HCT116 (cell line): ENCODE data around the gene MALL. TPM values are rescaled to one million over a fixed set of nuclear protein-coding genes. Genes with fewer than 3 reads are reported as not detected.
"Not testable (repeated sequence)": the region's sequence is repeated elsewhere in the genome, so short reads cannot be mapped to it uniquely, and the experiment has no call there.

Experiments used
- ATAC-seq: fragments of 200-7000 bp; cut with Tn5 transposase; 2 replicates; pipeline ENCODE4 v1.9.1; 2020; ENCODE audit warnings: mild to moderate bottlenecking, moderate library complexity
- BruUV-seq: library from RNA; stranded (reverse); fragments of 400-500 nt; replicated peaks from 2 replicates; lab custom pipeline; 2021; lab: Mats Ljungman, UMichigan
- CTCF ChIA-PET: fragments of 300-600 bp; sonication (Branson Sonifier 250); formaldehyde crosslinking; loops from one replicate; lab custom pipeline; 2021; ENCODE audit warnings: antibody characterized with exemption; lab: Charles Lee
- POLR2A ChIA-PET: fragments of 300-600, 350-600 bp; sonication (Branson Sonifier 250); formaldehyde crosslinking; loops from one replicate; lab custom pipeline; 2021; ENCODE audit warnings: antibody characterized with exemption; lab: Charles Lee
- RAD21 ChIA-PET, 2 experiments: fragments of 300-600 bp; sonication (Branson Sonifier 250); formaldehyde crosslinking; loops; one replicate each; lab custom pipeline; 2023; ENCODE audit warnings: low total read pairs in 2 of 2; ENCODE audit not compliant: uncharacterized antibody in 2 of 2, unreplicated experiment in 2 of 2, low non-redundant PET in 1 of 2; lab: Charles Lee
- DNase-seq: peaks from one replicate; pipeline ENCODE4 v3.0.0-alpha.2; 2010; ENCODE audit warnings: low read depth, low spot score
- H2AFZ ChIP-seq: fragments of 200-600 bp; shearing (Covaris generic), sonication (generic); 2 replicates; pipeline ENCODE4 v1.6.1; 2017; ENCODE audit warnings: low read depth, mixed run types, mixed read lengths, antibody characterized with exemption, low read length; ENCODE audit not compliant: poor library complexity, severe bottlenecking
- H3K27ac ChIP-seq: 2 replicates; pipeline ENCODE4 v1.5.1; 2012; ENCODE audit warnings: low read depth, low read length
- H3K27me3 ChIP-seq: fragments of 200-600 bp; sonication (generic); 2 replicates; pipeline ENCODE4 v1.6.1; 2016; ENCODE audit warnings: mixed run types, low read length, mixed read lengths; ENCODE audit not compliant: insufficient read depth
- H3K36me3 ChIP-seq, 2 experiments: fragments of 200-500 bp in 1 of 2; fragments of 200-600 bp in 1 of 2; sonication (Bioruptor generic) in 1 of 2; sonication (generic) in 1 of 2; 2 replicates each; pipeline versions ENCODE4 v1.5.1 to v1.6.1; 2014 to 2016; ENCODE audit warnings: low read length in 2 of 2, inconsistent platforms in 1 of 2, mixed read lengths in 1 of 2, mixed run types in 1 of 2; ENCODE audit not compliant: insufficient read depth in 2 of 2, control insufficient read depth in 1 of 2
- H3K4me1 ChIP-seq, 2 experiments: fragments of 200-600 bp in 1 of 2; sonication (generic) in 1 of 2; 2 replicates each; pipeline versions ENCODE4 v1.5.1 to v1.6.1; 2012 to 2017; ENCODE audit warnings: low read length in 2 of 2, inconsistent platforms in 1 of 2, mild to moderate bottlenecking in 1 of 2, mixed read lengths in 1 of 2, mixed run types in 1 of 2, moderate library complexity in 1 of 2; ENCODE audit not compliant: insufficient read depth in 2 of 2, control insufficient read depth in 1 of 2
- H3K4me2 ChIP-seq: fragments of 200-600 bp; sonication (generic); 2 replicates; pipeline ENCODE4 v1.6.1; 2017; ENCODE audit warnings: mixed run types, low read length, mixed read lengths
- H3K4me3 ChIP-seq, 2 experiments: fragments of 200-600 bp in 1 of 2; sonication (generic) in 1 of 2; replicated peaks in 1 of 2; 2 replicates each; pipeline ENCODE4 v1.5.1; 2011 to 2016; ENCODE audit warnings: low read length in 2 of 2, control low read depth in 1 of 2, low read depth in 1 of 2, mild to moderate bottlenecking in 1 of 2, mixed read lengths in 1 of 2, mixed run types in 1 of 2
- H3K79me2 ChIP-seq: fragments of 200-600 bp; sonication (generic); 2 replicates; pipeline ENCODE4 v1.6.1; 2017; ENCODE audit warnings: mild to moderate bottlenecking, mixed run types, low read length, moderate library complexity, mixed read lengths; ENCODE audit not compliant: insufficient read depth
- H3K9ac ChIP-seq: fragments of 200-600 bp; sonication (generic); 2 replicates; pipeline ENCODE4 v1.6.1; 2016; ENCODE audit warnings: low read length, mixed read lengths
- H3K9me2 ChIP-seq: fragments of 200-600 bp; sonication (generic), shearing (Covaris generic); 2 replicates; pipeline ENCODE4 v1.6.1; 2017; ENCODE audit warnings: mixed run types, mild to moderate bottlenecking, moderate library complexity; ENCODE audit not compliant: insufficient read depth
- H3K9me3 ChIP-seq, 2 experiments: fragments of 200-500 bp in 1 of 2; fragments of 200-600 bp in 1 of 2; sonication (Bioruptor generic) in 1 of 2; sonication (generic) in 1 of 2; 2 replicates each; pipeline ENCODE4 v1.6.1; 2014 to 2017; ENCODE audit warnings: low read length in 2 of 2, mixed read lengths in 2 of 2, inconsistent platforms in 1 of 2, low read depth in 1 of 2, mild to moderate bottlenecking in 1 of 2, mixed run types in 1 of 2, moderate library complexity in 1 of 2; ENCODE audit not compliant: control insufficient read depth in 1 of 2, insufficient read depth in 1 of 2
- H4K20me1 ChIP-seq: fragments of 200-600 bp; sonication (generic), shearing (Covaris generic); 2 replicates; pipeline ENCODE4 v1.6.1; 2017; ENCODE audit warnings: mixed run types, mild to moderate bottlenecking, moderate library complexity; ENCODE audit not compliant: insufficient read depth
- intact Hi-C: fragments of 100-400 bp; cut with micrococcal nuclease; formaldehyde crosslinking; loops from 2 replicates; pipeline ENCODE4 v1.10.0; 2022
- total RNA-seq: library from RNA; stranded (reverse); gene quantifications from one replicate; pipeline ENCODE4 v1.2.1, GENCODE V29; 2021; ENCODE audit not compliant: unreplicated experiment

Gene MALL
- total RNA-seq, 1 experiment from 2014 or later, result 223 TPM

DNA sequence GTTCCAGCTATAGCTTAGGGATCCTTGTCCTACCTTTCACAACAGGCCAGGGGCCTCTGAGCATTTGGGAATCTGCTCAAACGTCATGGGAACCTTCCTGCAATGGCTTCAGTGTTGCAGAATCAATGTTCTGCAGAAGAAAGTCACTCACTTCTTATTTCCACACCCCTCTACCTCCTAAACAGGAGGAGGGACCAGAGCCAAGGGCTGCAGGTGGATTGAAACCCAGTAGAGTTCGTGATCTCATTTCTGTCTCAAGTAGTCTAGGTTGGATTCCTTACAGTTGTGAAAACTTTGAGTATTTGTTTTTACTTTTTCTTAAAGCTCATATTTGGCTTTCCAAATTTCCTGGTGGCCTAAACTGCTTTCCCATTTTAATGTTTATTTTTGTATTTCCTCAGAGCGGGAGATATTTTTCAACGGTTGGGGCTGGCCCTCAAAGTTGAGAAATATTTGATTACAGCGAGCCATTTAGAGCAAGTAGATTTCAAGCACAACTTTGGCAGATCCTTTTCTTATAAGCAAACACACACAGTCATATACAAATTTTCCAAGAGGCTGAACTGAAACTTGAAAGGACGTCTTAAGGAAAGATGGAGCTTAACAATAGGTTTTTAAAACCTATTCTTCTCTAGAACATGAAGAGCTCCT, 20.6 kb downstream of the MALL start:
- peaks cover 50% of the 10 kb centered on the region for H3K79me2 ChIP-seq
- H3K27ac ChIP-seq, ATAC-seq, intact Hi-C loops, H3K9ac ChIP-seq, RAD21 ChIA-PET, H3K9me2 ChIP-seq, CTCF ChIA-PET, H3K4me3 ChIP-seq, DNase-seq, H2AFZ ChIP-seq, H3K27me3 ChIP-seq, H3K9me3 ChIP-seq, H4K20me1 ChIP-seq, H3K4me2 ChIP-seq, BruUV-seq: not testable (repeated sequence)
- POLR2A ChIA-PET, result interaction anchor here (1.0 kb wide), 1 partner anchor 11 kb away, joined by 3 read pairs; no protein-coding TSS in a partner anchor
- H3K36me3 ChIP-seq, result peaks cover 0 to 23% of the 10 kb centered on the region in 2 experiments; a peak in 1 of 4 replicates
- peaks cover 25 to 49% of the 10 kb centered on the region in 2 experiments for H3K4me1 ChIP-seq

DNA sequence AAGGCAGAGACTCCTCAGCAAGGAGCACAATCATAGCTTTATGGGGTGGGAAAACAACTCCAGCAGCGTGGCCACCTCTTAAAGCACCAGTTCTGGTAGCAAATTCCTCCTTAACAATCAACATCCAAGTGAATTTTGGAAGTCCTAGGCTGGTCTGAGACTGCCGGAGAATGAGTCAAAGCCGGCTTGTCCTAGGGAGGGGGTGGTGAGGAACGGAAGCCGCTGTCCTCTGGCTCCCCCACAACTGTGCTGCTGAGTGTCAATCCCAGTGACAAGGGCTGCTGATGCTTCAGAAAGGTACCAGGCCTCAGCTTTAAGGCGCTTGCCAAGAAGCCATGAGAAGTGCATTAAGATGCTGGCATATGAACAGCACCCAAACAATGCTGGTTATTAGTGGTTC, 21.7 kb downstream of the MALL start:
- H3K9me3 ChIP-seq, DNase-seq, H2AFZ ChIP-seq, CTCF ChIA-PET, BruUV-seq, H3K9ac ChIP-seq, intact Hi-C loops, RAD21 ChIA-PET, ATAC-seq, H3K27me3 ChIP-seq, H3K4me3 ChIP-seq, POLR2A ChIA-PET, H4K20me1 ChIP-seq, H3K27ac ChIP-seq, H3K9me2 ChIP-seq, H3K4me2 ChIP-seq: not testable (repeated sequence)
- H3K36me3 ChIP-seq, result peaks cover 0 to 13% of the 10 kb centered on the region in 2 experiments; a peak in 1 of 4 replicates
- peaks cover 18 to 38% of the 10 kb centered on the region in 2 experiments for H3K4me1 ChIP-seq
- peaks cover 39% of the 10 kb centered on the region for H3K79me2 ChIP-seq

DNA sequence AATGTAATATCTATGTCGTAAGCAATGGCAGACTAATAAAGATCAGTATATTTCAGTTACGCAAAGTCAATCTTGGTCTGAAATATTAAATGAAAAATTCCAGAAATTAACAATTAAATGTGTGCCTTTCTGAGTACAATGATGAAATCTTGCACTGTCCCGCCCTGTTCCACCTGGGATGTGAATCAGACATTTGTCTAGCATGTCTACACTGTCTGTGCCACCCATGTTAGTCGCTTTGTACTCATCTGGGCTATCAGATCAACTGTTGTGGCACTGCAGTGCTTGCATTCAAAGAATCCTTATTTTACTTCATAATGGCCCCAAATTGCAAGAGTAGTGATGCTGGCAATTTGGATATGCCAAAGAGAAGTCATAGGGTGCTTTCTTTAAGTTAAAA, 25.5 kb downstream of the MALL start:
- ATAC-seq, intact Hi-C loops: not testable (repeated sequence)

GRCh38 chr2:110083757-110084156, 31.9 kb downstream of the MALL start:
- H3K27me3 ChIP-seq, CTCF ChIA-PET, H3K4me3 ChIP-seq, H3K36me3 ChIP-seq, H3K9me3 ChIP-seq, H4K20me1 ChIP-seq, H3K27ac ChIP-seq, H3K79me2 ChIP-seq, BruUV-seq, H3K9me2 ChIP-seq, H2AFZ ChIP-seq, H3K9ac ChIP-seq, intact Hi-C loops, DNase-seq, RAD21 ChIA-PET, H3K4me1 ChIP-seq, ATAC-seq, POLR2A ChIA-PET, H3K4me2 ChIP-seq: not testable (repeated sequence)

More for the DNA sequence above, 25.5 kb downstream of the MALL start:
- H3K4me3 ChIP-seq, RAD21 ChIA-PET, H3K36me3 ChIP-seq, CTCF ChIA-PET, H3K4me2 ChIP-seq, H3K9me3 ChIP-seq, DNase-seq, H3K9me2 ChIP-seq, H3K27ac ChIP-seq, POLR2A ChIA-PET, H3K9ac ChIP-seq, H3K79me2 ChIP-seq, H3K27me3 ChIP-seq, BruUV-seq, H4K20me1 ChIP-seq, H2AFZ ChIP-seq, H3K4me1 ChIP-seq: not testable (repeated sequence)
